ENCODE results near the gene EPS15. TPM values are rescaled to one million over a fixed set of nuclear protein-coding genes. Genes with fewer than 3 reads are reported as not detected.

The EPS15 gene
- polyA plus RNA-seq, 1 of the 3 experiments (the other 2 are of a cell fraction), result 17.0 TPM

GRCh38 chr1:51433269-51433971, 85.6 kb downstream of the EPS15 start:
- Histone ChIP-seq H3F3A (replicated peaks; ENCODE audit: insufficient read depth) (no peaks in the 10 kb centered on the region), H3K9me3 (no peaks in the 10 kb centered on the region), H3K9me2 (no peaks in the 10 kb centered on the region), H3K4me1 (ENCODE audit: control insufficient read depth in 1 of 2, insufficient read depth in 2 of 2, low read depth in 1 of 2, low read length in 1 of 2) (peaks cover 0 to 9% of the 10 kb centered on the region in 2 experiments; a peak in 1 of 4 replicates), H3K36me3 (replicated peaks in 1 of 2; ENCODE audit: control insufficient read depth in 1 of 2, insufficient read depth in 2 of 2, low read length in 1 of 2) (peaks cover 19 to 71% of the 10 kb centered on the region in 2 experiments), H4K20me1 (ENCODE audit: insufficient read depth) (no peaks in the 10 kb centered on the region), H3K4me2 (no peak overlapping the region), H3K27ac (ENCODE audit: low read depth in 2 of 2, low read length in 1 of 2) (peak overlapping the region; percentile 30 to 44; a peak in 2 of 4 replicates), H3K79me2 (ENCODE audit: insufficient read depth) (no peaks in the 10 kb centered on the region), H3K9ac (no peak overlapping the region), H3K27me3 (ENCODE audit: insufficient read depth) (no peaks in the 10 kb centered on the region), H2AFZ (ENCODE audit: low read depth) (no peak overlapping the region), H3K4me3 (ENCODE audit: low read depth in 2 of 2, low read length in 1 of 2) (no peak overlapping the region)
- no peak for DNase-seq
- 90% methylated on average over 4 of the region's 4 CpGs for WGBS (ENCODE audit: low lambda C conversion rate)
- ChIA-PET POLR2A (no interaction called here), CTCF (no interaction called here)
- TF ChIP-seq RXRA (IDR thresholded peaks at IDR 0.05; ENCODE audit: borderline replicate concordance, low read depth) (no peak), ELF1 (IDR thresholded peaks at IDR 0.05) (no peak), TEAD4 (IDR thresholded peaks at IDR 0.05; ENCODE audit: borderline replicate concordance, insufficient read depth) (no peak), RFX5 (IDR thresholded peaks at IDR 0.05; ENCODE audit: low read length) (no peak), IRF3 (IDR thresholded peaks at IDR 0.05; ENCODE audit: low read depth, low read length) (no peak), MEF2A (IDR thresholded peaks at IDR 0.05; ENCODE audit: borderline replicate concordance, low read depth) (no peak), YY1 (IDR thresholded peaks at IDR 0.05; ENCODE audit: low read depth) (no peak), REST (IDR thresholded peaks at IDR 0.05; ENCODE audit: low read depth, low read length) (no peak), GATA2 (CRISPR knock-in tag; IDR thresholded peaks at IDR 0.05) (no peak)

- Histone ChIP-seq H3K9ac (no peak overlapping the region), H3K79me2 (ENCODE audit: insufficient read depth) (no peaks in the 10 kb centered on the region), H3K4me1 (ENCODE audit: control insufficient read depth in 1 of 2, insufficient read depth in 2 of 2, low read depth in 1 of 2, low read length in 1 of 2) (peaks cover 0 to 9% of the 10 kb centered on the region in 2 experiments; a peak in 1 of 4 replicates), H3K27me3 (ENCODE audit: insufficient read depth) (no peaks in the 10 kb centered on the region), H3F3A (replicated peaks; ENCODE audit: insufficient read depth) (no peaks in the 10 kb centered on the region), H3K27ac (ENCODE audit: low read depth in 2 of 2, low read length in 1 of 2) (no peak overlapping the region), H3K9me2 (no peaks in the 10 kb centered on the region), H3K36me3 (replicated peaks in 1 of 2; ENCODE audit: control insufficient read depth in 1 of 2, insufficient read depth in 2 of 2, low read length in 1 of 2) (peaks cover 17 to 77% of the 10 kb centered on the region in 2 experiments), H3K9me3 (no peaks in the 10 kb centered on the region), H4K20me1 (ENCODE audit: insufficient read depth) (no peaks in the 10 kb centered on the region), H3K4me3 (ENCODE audit: low read depth in 2 of 2, low read length in 1 of 2) (no peak overlapping the region), H3K4me2 (no peak overlapping the region), H2AFZ (ENCODE audit: low read depth) (no peak overlapping the region)
- POLR2A ChIA-PET, result no interaction called here
- DNase-seq, result no peak
- CTCF ChIA-PET, result no interaction called here
- TF ChIP-seq CHD2 (IDR thresholded peaks at IDR 0.05; ENCODE audit: low read length, partially characterized antibody) (no peak), USF1 (IDR thresholded peaks at IDR 0.05; ENCODE audit: borderline replicate concordance, low read depth) (no peak), USF2 (IDR thresholded peaks at IDR 0.05; ENCODE audit: borderline replicate concordance, low read depth, low read length) (no peak), NRF1 (IDR thresholded peaks at IDR 0.05; ENCODE audit: low read depth, low read length) (no peak), RAD21 (IDR thresholded peaks at IDR 0.05; ENCODE audit: low read length) (no peak), IRF3 (IDR thresholded peaks at IDR 0.05; ENCODE audit: low read depth, low read length) (no peak), MEF2A (IDR thresholded peaks at IDR 0.05; ENCODE audit: borderline replicate concordance, low read depth) (no peak), TAF1 (IDR thresholded peaks at IDR 0.05; ENCODE audit: borderline replicate concordance, low read depth, low read length) (no peak), SMC3 (IDR thresholded peaks at IDR 0.05; ENCODE audit: low read depth, low read length) (no peak), MXI1 (IDR thresholded peaks at IDR 0.05; ENCODE audit: low read depth, low read length) (no peak), TCF12 (IDR thresholded peaks at IDR 0.05) (no peak), NFIC (IDR thresholded peaks at IDR 0.05; ENCODE audit: borderline replicate concordance) (no peak), GATA2 (CRISPR knock-in tag; IDR thresholded peaks at IDR 0.05) (no peak)
These were observed 86.9 kb downstream of the EPS15 start for GRCh38 chr1:51432146-51432545.

Measured in SK-N-SH (cell line).